Neuronal stem cell (in vitro differentiated cells): ENCODE data around the gene YIPF1. TPM values are rescaled to one million over a fixed set of nuclear protein-coding genes. Genes with fewer than 3 reads are reported as not detected.

Source experiments
- DNase-seq: peaks from one replicate; pipeline ENCODE4 v3.0.0-alpha.2; 2013; ENCODE audit warnings: low spot score
- H2AFZ ChIP-seq: one replicate; pipeline ENCODE4 v1.6.1; 2013; ENCODE audit warnings: mild to moderate bottlenecking, low read length, inconsistent platforms
- H2AK5ac ChIP-seq: 2 replicates; pipeline ENCODE4 v1.6.1; 2013; ENCODE audit warnings: low read depth, mild to moderate bottlenecking, inconsistent platforms, low read length, moderate library complexity, mixed read lengths
- H2BK120ac ChIP-seq: 2 replicates; pipeline ENCODE4 v1.6.1; 2013; ENCODE audit warnings: low read depth, mild to moderate bottlenecking, inconsistent platforms, low read length, moderate library complexity, mixed read lengths
- H2BK12ac ChIP-seq: one replicate; pipeline ENCODE4 v1.6.1; 2013; ENCODE audit warnings: low read length, inconsistent platforms
- H2BK15ac ChIP-seq: 2 replicates; pipeline ENCODE4 v1.6.1; 2013; ENCODE audit warnings: mild to moderate bottlenecking, low read length, inconsistent platforms, mixed read lengths
- H2BK5ac ChIP-seq: one replicate; pipeline ENCODE4 v1.6.1; 2013; ENCODE audit warnings: inconsistent platforms, mild to moderate bottlenecking, low read length, moderate library complexity
- H3K14ac ChIP-seq: one replicate; pipeline ENCODE4 v1.6.1; 2013; ENCODE audit warnings: low read length, inconsistent platforms
- H3K18ac ChIP-seq: 2 replicates; pipeline ENCODE4 v1.6.1; 2013; ENCODE audit warnings: low read length, inconsistent platforms
- H3K23ac ChIP-seq: 2 replicates; pipeline ENCODE4 v1.6.1; 2013; ENCODE audit warnings: low read depth, mild to moderate bottlenecking, mixed read lengths, low read length, inconsistent platforms; ENCODE audit not compliant: poor library complexity
- H3K27ac ChIP-seq: replicated peaks from 3 replicates; pipeline ENCODE4 v1.5.1; 2013; ENCODE audit warnings: low read length, inconsistent platforms
- H3K27me3 ChIP-seq, 3 experiments: 2 replicates each; pipeline ENCODE4 v1.6.1; 2013; ENCODE audit warnings: low read length in 3 of 3, mild to moderate bottlenecking in 2 of 3, inconsistent platforms in 1 of 3, low read depth in 1 of 3, mixed read lengths in 1 of 3, moderate library complexity in 1 of 3; ENCODE audit not compliant: control insufficient read depth in 3 of 3, insufficient read depth in 3 of 3
- H3K36me3 ChIP-seq, 2 donors: replicated peaks in 1 of 2; 2 replicates each; pipeline ENCODE4 v1.6.1; 2013; ENCODE audit warnings: low read length in 2 of 2; ENCODE audit not compliant: control insufficient read depth in 2 of 2, insufficient read depth in 2 of 2
- H3K4ac ChIP-seq: 2 replicates; pipeline ENCODE4 v1.6.1; 2013; ENCODE audit warnings: inconsistent platforms, mild to moderate bottlenecking, low read length, moderate library complexity
- H3K4me1 ChIP-seq, 2 donors: 1 replicate in 1 of 2; 2 replicates in 1 of 2; pipeline ENCODE4 v1.6.1; 2013; ENCODE audit warnings: low read length in 2 of 2, low read depth in 1 of 2; ENCODE audit not compliant: control insufficient read depth in 2 of 2, insufficient read depth in 1 of 2
- H3K4me2 ChIP-seq: one replicate; pipeline ENCODE4 v1.6.1; 2013; ENCODE audit warnings: mild to moderate bottlenecking, low read length, inconsistent platforms; ENCODE audit not compliant: insufficient read depth, poor library complexity, severe bottlenecking
- H3K4me3 ChIP-seq, 2 donors: 2 replicates each; pipeline ENCODE4 v1.5.1; 2013; ENCODE audit warnings: low read length in 2 of 2, mild to moderate bottlenecking in 2 of 2, inconsistent platforms in 1 of 2, moderate library complexity in 1 of 2
- H3K79me1 ChIP-seq: one replicate; pipeline ENCODE4 v1.6.1; 2013; ENCODE audit warnings: low read depth, mild to moderate bottlenecking, inconsistent platforms, low read length, moderate library complexity
- H3K9ac ChIP-seq: one replicate; pipeline ENCODE4 v1.6.1; 2013; ENCODE audit warnings: mild to moderate bottlenecking, low read depth, low read length, inconsistent platforms; ENCODE audit not compliant: poor library complexity
- H3K9me3 ChIP-seq, 2 donors: replicated peaks in 1 of 2; 2 replicates each; pipeline versions ENCODE3 to v1.6.1; 2013; ENCODE audit warnings: low read length in 2 of 2, mild to moderate bottlenecking in 2 of 2, inconsistent platforms in 1 of 2, low read depth in 1 of 2, mixed read lengths in 1 of 2, moderate library complexity in 1 of 2; ENCODE audit not compliant: control insufficient read depth in 2 of 2, insufficient read depth in 1 of 2
- H4K8ac ChIP-seq: one replicate; pipeline ENCODE4 v1.6.1; 2013; ENCODE audit warnings: low read depth, mild to moderate bottlenecking, inconsistent platforms, low read length, moderate library complexity
- H4K91ac ChIP-seq: one replicate; pipeline ENCODE4 v1.6.1; 2013; ENCODE audit warnings: low read length, low read depth, mild to moderate bottlenecking, inconsistent platforms; ENCODE audit not compliant: poor library complexity
- WGBS, 2 donors: extraction: QIAGEN DNeasy Blood & Tissue Kit; methylation state at CpG; one replicate each; pipeline ENCODE4 v1.1.7; 2013; ENCODE audit warnings: missing lambda C conversion rate in 2 of 2, mixed read lengths in 1 of 2; ENCODE audit not compliant: insufficient read length in 2 of 2, insufficient replicate concordance in 1 of 2; ENCODE audit errors: extremely low coverage in 2 of 2; 5-methylcytosine and 5-hydroxymethylcytosine counted together
- small RNA-seq: library from polyadenylated mRNA; stranded (forward); fragments of <200 nt; extraction: miRNeasy Mini kit (QIAGEN cat#:217004); gene quantifications from one replicate; pipeline ENCODE3, GENCODE V24; 2013; ENCODE audit not compliant: insufficient read depth

Gene YIPF1

DNA sequence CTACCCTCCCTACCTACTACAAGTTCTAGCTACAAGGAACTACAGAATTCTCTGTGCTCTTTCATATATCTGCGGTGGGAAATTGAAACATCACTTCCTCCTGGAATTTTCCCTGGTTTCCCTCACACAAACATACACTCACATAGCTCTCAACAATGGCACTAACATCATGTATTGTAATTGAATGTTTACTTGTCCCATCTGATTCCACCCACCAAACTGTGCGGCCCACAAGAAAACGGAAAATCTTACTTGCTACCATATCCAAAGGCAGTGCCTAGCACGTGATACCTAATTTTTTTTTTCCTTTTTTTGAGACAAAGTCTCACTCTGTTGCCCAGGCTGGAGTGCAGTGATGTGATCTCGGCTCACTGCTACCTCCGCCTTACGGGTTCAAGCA is 85.4 kb downstream of the YIPF1 start:
- WGBS, 2 donors, result no CpG with 5 or more reads among the region's 7 CpGs
- Histone ChIP-seq H2AK5ac (no peak overlapping the region), H3K4ac (no peak overlapping the region), H3K36me3 (peaks cover 5 to 94% of the 10 kb centered on the region in 2 donors), H3K79me1 (no peaks in the 10 kb centered on the region), H2BK15ac (no peak overlapping the region), H3K4me2 (no peak overlapping the region), H3K27ac (no peak overlapping the region), H3K4me1 (no peaks in the 10 kb centered on the region), H2BK12ac (no peak overlapping the region), H2AFZ (no peak overlapping the region), H4K91ac (no peak overlapping the region), H2BK5ac (no peak overlapping the region), H3K4me3 (no peak overlapping the region), H3K14ac (no peak overlapping the region), H3K27me3 (no peaks in the 10 kb centered on the region), H3K23ac (no peak overlapping the region), H3K9me3 (no peaks in the 10 kb centered on the region), H3K9ac (no peak overlapping the region), H2BK120ac (no peak overlapping the region), H3K18ac (no peak overlapping the region), H4K8ac (no peak overlapping the region)
- DNase-seq, result no peak

Small RNAs within 50 kb of the gene (small RNA-seq; reads per million reads assigned to genes)
- not detected for gene AL049745.1
